ENCODE results near the gene AMH.

Gene AMH

DNA sequence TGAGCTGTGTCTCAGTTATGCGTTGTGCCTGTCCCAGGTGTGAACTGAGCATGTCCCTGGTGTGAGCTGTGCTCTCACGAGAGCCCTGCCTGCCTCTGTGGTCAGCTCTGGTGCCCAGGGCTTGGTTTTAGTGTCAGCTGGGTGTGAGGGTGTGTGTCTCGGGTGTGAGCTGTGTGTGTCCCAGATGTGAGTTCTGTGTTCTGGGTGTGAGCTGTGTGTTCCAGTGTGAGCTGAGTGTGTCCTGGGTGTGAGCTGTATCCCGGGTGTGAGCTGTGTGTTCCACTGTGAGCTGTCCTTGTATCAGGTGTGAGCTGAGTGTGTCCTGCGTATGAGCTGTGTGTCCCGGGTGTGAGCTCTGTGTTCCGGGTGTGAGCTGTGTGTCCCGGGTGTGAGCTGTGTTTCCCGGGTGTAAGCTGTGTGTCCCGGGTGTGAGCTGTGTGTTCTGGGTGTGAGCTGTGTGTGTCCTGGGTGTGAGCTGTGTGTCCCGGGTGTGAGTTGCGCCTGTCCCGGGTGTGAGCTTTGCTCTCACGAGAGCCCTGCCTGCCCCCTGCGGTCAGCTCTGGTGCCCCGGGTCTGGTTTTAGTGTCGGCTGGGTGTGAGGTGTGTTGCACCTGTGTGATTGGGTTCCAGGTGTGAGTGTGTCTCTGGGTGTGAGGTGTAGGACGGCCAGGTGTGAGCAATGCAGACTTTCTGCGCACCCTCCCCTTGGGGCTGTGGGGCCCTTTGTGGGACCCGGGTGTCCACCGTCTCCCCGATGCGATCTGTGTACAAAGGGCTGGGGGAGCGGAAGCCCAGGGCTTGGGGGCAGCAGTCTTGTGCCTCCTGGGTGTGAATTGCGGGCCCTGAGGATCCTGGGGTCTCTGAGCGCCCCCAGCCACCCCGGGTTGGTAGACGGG, 39.9 kb downstream of the AMH start:
- DNase-seq = no peak

DNA sequence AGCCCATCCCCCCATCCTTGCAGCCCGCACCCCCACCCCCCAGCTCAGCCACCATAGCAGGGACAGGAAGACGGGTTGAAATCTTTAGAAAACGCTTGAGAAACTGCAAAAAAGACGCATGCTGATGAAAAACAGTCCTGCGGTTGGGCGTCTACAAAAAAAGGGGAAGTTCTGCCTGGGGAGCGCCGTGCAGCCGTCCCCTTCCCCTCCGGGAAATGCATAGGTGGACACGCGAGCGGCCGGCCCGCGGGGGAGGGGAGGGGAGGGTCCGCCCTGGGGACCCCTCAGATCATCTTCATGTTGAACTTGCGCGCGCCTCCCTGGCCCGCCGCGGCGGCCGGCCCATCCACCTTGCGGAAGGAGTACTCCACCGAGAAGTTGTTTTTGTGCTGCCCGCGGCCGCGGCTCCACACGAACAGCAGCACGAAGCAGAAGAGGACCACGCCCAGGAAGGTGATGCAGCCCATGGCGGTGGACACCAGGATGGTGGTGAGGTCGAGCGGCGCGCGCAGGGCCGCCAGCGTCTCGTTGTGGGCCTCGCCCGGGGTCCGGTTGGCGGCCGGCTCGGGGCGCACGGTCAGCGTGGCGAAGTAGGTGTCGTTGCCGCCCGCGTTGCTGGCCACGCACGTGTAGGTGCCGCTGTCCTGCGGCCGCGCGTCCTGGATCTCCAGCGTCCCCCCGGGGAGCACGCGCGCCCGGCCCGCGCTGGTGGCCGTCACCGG, 40.8 kb downstream of the AMH start:
- peak; percentile 59 for DNase-seq

DNA sequence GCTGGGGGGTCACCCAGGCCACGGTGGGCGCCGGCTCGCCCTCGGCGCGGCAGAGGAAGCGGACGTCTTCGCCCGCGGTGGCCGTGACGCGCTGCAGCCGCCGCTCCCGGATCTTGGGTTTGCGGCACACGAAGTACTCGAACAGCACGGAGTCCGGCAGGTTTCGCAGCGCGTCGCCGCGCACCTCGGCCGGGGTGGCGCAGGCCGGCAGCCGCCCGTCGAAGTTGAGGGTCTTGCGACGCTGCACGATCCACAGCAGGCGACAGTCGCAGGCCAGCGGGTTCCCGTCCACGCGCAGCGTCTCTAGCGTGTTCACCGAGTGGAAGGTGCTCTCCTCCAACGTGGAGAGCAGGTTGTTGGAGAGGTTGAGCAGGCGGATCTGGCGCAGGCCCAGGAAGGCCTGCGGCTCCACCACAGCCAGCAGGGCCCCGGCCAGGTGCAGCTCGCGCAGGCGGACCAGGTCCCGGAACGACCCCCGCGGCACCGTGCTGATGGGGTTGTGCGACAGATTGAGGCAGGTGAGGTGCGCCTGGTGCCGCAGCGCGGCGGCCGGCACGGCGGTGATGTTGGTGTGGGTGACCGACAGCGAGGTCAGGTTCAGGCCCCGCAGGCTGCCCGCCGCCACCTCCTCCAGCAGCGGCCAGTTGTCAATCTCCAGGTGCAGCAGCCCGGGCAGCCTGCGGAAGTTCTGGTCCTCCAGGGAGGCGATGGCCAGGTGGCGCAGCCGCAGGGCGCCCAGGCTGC, 41.5 kb downstream of the AMH start:
- DNase-seq = no peak

DNA sequence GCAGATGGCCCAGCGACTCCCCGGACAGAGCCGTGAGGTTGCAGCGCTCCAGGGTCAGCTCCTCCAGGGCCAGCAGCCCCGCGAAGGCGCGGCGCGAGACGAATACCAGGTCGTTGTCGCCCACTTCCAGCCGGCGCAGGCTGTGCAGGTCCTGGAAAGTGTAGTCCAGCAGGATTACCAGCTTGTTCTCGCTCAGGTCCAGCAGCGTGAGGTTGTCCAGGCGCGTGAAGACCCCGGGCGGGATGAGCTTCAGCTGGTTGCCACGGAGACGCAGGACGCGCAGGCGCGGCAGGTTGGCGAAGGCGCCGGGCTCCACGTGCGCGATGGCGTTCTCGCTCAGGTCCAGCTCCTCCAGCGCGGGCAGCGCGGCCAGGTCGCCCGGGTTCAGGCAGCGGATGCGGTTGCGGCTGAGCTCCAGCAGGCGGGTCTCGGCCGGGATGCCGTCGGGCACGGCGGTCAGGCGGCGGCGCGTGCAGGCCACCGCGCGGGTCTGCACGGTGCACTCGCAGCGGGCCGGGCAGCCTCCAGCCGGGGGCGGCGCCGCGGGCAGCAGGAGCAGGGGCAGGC, 42.1 kb downstream of the AMH start:
- no peak for DNase-seq

DNA sequence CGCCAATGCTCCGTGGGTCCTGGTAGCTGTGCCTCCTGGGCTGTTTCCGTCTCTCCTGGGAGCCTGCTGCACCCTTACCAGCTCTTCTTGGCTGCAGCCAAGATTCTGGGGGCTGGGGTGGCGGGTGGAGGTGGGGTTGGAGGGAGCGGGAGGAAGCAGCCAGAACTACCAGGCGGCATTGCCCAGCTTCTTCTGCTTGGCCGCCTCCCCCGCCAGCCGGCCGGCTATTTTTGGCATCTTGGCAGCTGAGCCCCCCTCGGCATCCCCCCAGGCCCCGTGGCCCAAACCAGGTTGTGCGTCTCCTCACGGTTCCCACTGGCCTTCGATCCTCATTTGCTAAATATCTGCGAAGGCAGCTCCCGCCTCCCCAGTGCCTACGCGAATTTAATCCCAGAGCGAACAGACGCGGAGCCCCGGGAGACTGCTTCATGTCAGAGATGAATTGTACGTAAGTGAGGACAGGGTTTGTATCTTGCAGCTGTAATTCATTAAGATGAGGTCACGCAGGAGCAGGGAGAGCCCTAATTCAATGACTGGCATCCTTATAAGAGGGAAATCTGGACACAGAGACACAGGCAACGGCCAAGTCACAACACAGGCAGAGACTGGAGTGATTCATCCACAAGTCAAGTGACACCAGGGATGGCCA, 45.7 kb downstream of the AMH start:
- no peak for DNase-seq

DNA sequence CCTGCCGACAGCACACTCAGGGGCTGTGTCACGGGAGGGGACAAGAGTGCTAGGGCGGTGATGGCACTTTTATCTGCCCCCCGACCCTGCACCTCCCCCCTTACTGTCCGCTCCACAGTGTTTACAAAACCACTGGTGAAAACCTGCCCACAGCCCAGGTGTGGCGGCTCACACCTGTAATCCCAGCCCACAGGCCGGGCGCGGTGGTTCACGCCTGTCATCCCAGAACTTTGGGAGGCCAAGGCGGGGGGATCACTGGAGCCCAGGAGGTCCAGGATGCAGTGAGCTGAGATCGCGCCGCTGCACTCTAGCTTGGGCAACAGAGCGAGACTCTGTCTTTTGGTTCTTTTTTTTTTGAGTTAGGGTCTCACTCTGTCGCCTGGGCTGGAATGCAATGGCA, 47.0 kb downstream of the AMH start:
- no peak for DNase-seq

DNA sequence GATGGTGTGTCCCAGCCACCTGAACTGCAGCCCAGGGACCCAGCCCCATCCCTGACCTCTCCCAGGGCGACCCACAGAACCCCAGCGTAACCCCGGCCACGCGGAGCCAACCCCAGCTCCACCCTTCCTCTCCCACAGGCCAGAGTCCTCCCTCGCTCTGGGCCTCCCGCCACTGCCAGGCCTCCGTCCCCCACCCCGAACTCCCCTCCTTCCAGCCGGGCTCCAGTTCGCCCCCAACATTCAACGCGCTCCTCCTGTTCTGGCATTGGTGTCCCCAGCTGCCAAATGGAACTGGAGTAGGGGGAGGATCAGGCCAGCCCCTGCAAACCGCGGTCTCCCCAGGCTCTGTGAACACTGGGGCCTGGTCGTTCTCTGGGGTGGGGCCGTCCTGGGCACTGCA, 51.4 kb downstream of the AMH start:
- no peak for DNase-seq

Data from stimulated activated CD8-positive, alpha-beta memory T cell treated with anti-CD3 and anti-CD28 coated beads, Interleukin-4, amount 100 ng/mL, for 48 hours (primary cell).